HepG2 (cell line): ENCODE results near the gene TIAM2. TPM values are rescaled to one million over a fixed set of nuclear protein-coding genes. Genes with fewer than 3 reads are reported as not detected.

Experiments used
- ASH2L ChIP-seq: fragments of 300-600, 200-600 bp; sonication (generic); IDR thresholded peaks from 2 replicates; pipeline ENCODE4 v1.7.0; 2017; ENCODE audit warnings: low read depth, mild to moderate bottlenecking, moderate library complexity, mixed read lengths, low read length; ENCODE audit not compliant: insufficient read length
- FOXK2 ChIP-seq: fragments of 450-650 bp; IDR thresholded peaks from 2 replicates; pipeline ENCODE4 v1.6.1; 2016
- PRDM15 ChIP-seq: sonication (generic); formaldehyde crosslinking; IDR thresholded peaks from 2 replicates; pipeline ENCODE4 v1.4.0; 2020; ENCODE audit warnings: missing genetic modification reagents
- SIN3A ChIP-seq: IDR thresholded peaks from 2 replicates; pipeline ENCODE4 v1.6.1; 2011; ENCODE audit warnings: low read depth, mild to moderate bottlenecking, control low read depth, low read length, borderline replicate concordance
- SRSF4 ChIP-seq: fragments of 200-400 bp; formaldehyde crosslinking; IDR thresholded peaks from one replicate; pipeline ENCODE4 v1.6.1; 2018; ENCODE audit warnings: mild to moderate bottlenecking, low read depth, low read length, moderate library complexity; ENCODE audit not compliant: poor library complexity, severe bottlenecking
- STAG1 ChIP-seq: sonication (generic); formaldehyde crosslinking; IDR thresholded peaks from 2 replicates; pipeline ENCODE4 v1.4.0; 2020; ENCODE audit warnings: missing genetic modification reagents
- UBTF ChIP-seq: sonication (generic); formaldehyde crosslinking; IDR thresholded peaks from 2 replicates; pipeline ENCODE4 v1.4.0; 2020; ENCODE audit warnings: mild to moderate bottlenecking, missing genetic modification reagents
- ZNF142 ChIP-seq: sonication (generic); formaldehyde crosslinking; IDR thresholded peaks from 2 replicates; pipeline ENCODE4 v1.4.0; 2020; ENCODE audit warnings: missing genetic modification reagents
- ZNF232 ChIP-seq: sonication (generic); formaldehyde crosslinking; IDR thresholded peaks from 2 replicates; pipeline ENCODE4 v1.4.0; 2020; ENCODE audit warnings: missing genetic modification reagents, borderline replicate concordance
- ZNF33B ChIP-seq: sonication (generic); formaldehyde crosslinking; IDR thresholded peaks from 2 replicates; pipeline ENCODE4 v1.5.1; 2020; ENCODE audit warnings: mild to moderate bottlenecking, missing genetic modification reagents
- ZNF383 ChIP-seq: sonication (generic); formaldehyde crosslinking; IDR thresholded peaks from 2 replicates; pipeline ENCODE4 v1.4.0; 2020; ENCODE audit warnings: missing genetic modification reagents, mild to moderate bottlenecking, borderline replicate concordance
- ZNF687 ChIP-seq: sonication (generic); formaldehyde crosslinking; IDR thresholded peaks from 2 replicates; pipeline ENCODE4 v1.5.1; 2020; ENCODE audit warnings: mild to moderate bottlenecking, missing genetic modification reagents, moderate library complexity
- polyA plus RNA-seq, 8 experiments: library from polyadenylated mRNA; depleted of rRNA in 3 of 8; stranded (reverse) in 7 of 8; unstranded in 1 of 8; fragments of >200 nt; fragmentation: Illumina TruSeq in 4 of 8; extraction: Trizol in 4 of 8; gene quantifications; 2 replicates each; pipeline versions ENCODE4 v1.2.1 to v1.2.3, GENCODE V29; 2011 to 2016; ENCODE audit warnings: low read depth in 4 of 8, missing spikeins in 1 of 8, mixed read lengths in 1 of 8; ENCODE audit not compliant: insufficient read depth in 1 of 8
- total RNA-seq, 5 experiments: library from RNA; depleted of rRNA; stranded (reverse); fragments of >200 nt; fragmentation: Illumina TruSeq; extraction: Trizol; gene quantifications; 2 replicates each; pipeline ENCODE4 v1.2.3, GENCODE V29; 2016; ENCODE audit warnings: low read depth in 1 of 5

The TIAM2 gene
- total and polyA plus RNA-seq, 2 of the 13 experiments (the other 11 are each of a cell fraction or from before 2014, with no cell fraction given) = 4.1 to 4.5 TPM

GRCh38 chr6:154960299-154960843 lies 34.7 kb upstream of the TIAM2 start (continued):
- TF ChIP-seq PRDM15 (CRISPR knock-in tag) (no peak), SRSF4 (no peak), FOXK2 (no peak), ASH2L (peak; percentile 17), ZNF687 (CRISPR knock-in tag) (peak; percentile 89), ZNF383 (CRISPR knock-in tag) (no peak), ZNF142 (CRISPR knock-in tag) (no peak), STAG1 (CRISPR knock-in tag) (peak; percentile 18; the same call in 1 of the 2 replicates), ZNF33B (no peak), UBTF (peak; percentile 82), SIN3A (no peak; the same call in 1 of the 2 replicates), ZNF232 (CRISPR knock-in tag) (no peak)
